Keratinocyte (primary cell): ENCODE results near the gene CMTM8. TPM values are rescaled to one million over a fixed set of nuclear protein-coding genes. Genes with fewer than 3 reads are reported as not detected.
"Not testable (repeated sequence)": the region's sequence is repeated elsewhere in the genome, so short reads cannot be mapped to it uniquely, and the experiment has no call there.

Experiments used
- DNase-seq: peaks from one replicate; pipeline ENCODE4 v3.0.0-alpha.2; 2011; ENCODE audit warnings: low read depth, missing footprints, low spot score
- FAIRE-seq: peaks from 2 replicates; lab custom pipeline; 2011; peaks lifted over from hg19 to GRCh38; lab: Jason Lieb, UNC
- H2AFZ ChIP-seq: 2 replicates; pipeline ENCODE4 v1.6.0; 2012; ENCODE audit warnings: low read length, control low read depth, inconsistent platforms; ENCODE audit not compliant: control insufficient read depth
- H3K27ac ChIP-seq: 2 replicates; pipeline ENCODE4 v1.5.1; 2011; ENCODE audit warnings: low read length; ENCODE audit not compliant: control insufficient read depth, insufficient read depth
- H3K27me3 ChIP-seq: 3 replicates; pipeline ENCODE4 v1.6.0; 2011; ENCODE audit warnings: low read length; ENCODE audit not compliant: control insufficient read depth, insufficient read depth; ENCODE audit errors: extremely low read depth
- H3K36me3 ChIP-seq, 2 experiments: 2 replicates in 1 of 2; 3 replicates in 1 of 2; pipeline ENCODE4 v1.5.1; 2011; ENCODE audit warnings: low read length in 2 of 2, mild to moderate bottlenecking in 1 of 2; ENCODE audit not compliant: control insufficient read depth in 2 of 2, insufficient read depth in 2 of 2; ENCODE audit errors: extremely low read depth in 1 of 2
- H3K4me1 ChIP-seq: 3 replicates; pipeline ENCODE4 v1.5.1; 2011; ENCODE audit warnings: low read length; ENCODE audit not compliant: control insufficient read depth, insufficient read depth; ENCODE audit errors: extremely low read depth
- H3K4me2 ChIP-seq: 3 replicates; pipeline ENCODE4 v1.6.0; 2011; ENCODE audit warnings: low read depth, low read length; ENCODE audit not compliant: control insufficient read depth, insufficient read depth; ENCODE audit errors: extremely low read depth
- H3K4me3 ChIP-seq, 3 experiments: fragments of 200-600 bp in 1 of 3; sonication (generic) in 1 of 3; 2 replicates in 2 of 3; 3 replicates in 1 of 3; pipeline ENCODE4 v1.5.1; 2011 to 2016; ENCODE audit warnings: low read length in 3 of 3, mild to moderate bottlenecking in 3 of 3, control low read depth in 2 of 3, inconsistent platforms in 1 of 3, low read depth in 1 of 3, mixed read lengths in 1 of 3, mixed run types in 1 of 3, moderate library complexity in 1 of 3; ENCODE audit not compliant: control insufficient read depth in 2 of 3, insufficient read depth in 2 of 3; ENCODE audit errors: extremely low read depth in 1 of 3
- H3K79me2 ChIP-seq: 2 replicates; pipeline ENCODE4 v1.6.0; 2012; ENCODE audit warnings: low read length; ENCODE audit not compliant: control insufficient read depth, insufficient read depth
- H3K9ac ChIP-seq: 3 replicates; pipeline ENCODE4 v1.6.0; 2011; ENCODE audit warnings: low read length; ENCODE audit not compliant: control insufficient read depth, insufficient read depth; ENCODE audit errors: extremely low read depth
- H3K9me1 ChIP-seq: 3 replicates; pipeline ENCODE4 v1.6.0; 2011; ENCODE audit warnings: low read length; ENCODE audit not compliant: control insufficient read depth, insufficient read depth; ENCODE audit errors: extremely low read depth
- H3K9me3 ChIP-seq: 2 replicates; pipeline ENCODE4 v1.5.1; 2012; ENCODE audit warnings: low read depth, low read length; ENCODE audit not compliant: control insufficient read depth
- H4K20me1 ChIP-seq: 3 replicates; pipeline ENCODE4 v1.6.0; 2011; ENCODE audit warnings: low read length; ENCODE audit not compliant: control insufficient read depth, insufficient read depth; ENCODE audit errors: extremely low read depth
- CTCF ChIP-seq, 3 experiments: IDR thresholded peaks in 1 of 3; conservative IDR thresholded peaks in 1 of 3; optimal IDR thresholded peaks in 1 of 3; 2 replicates in 2 of 3; 3 replicates in 1 of 3; pipeline versions ENCODE3 to v1.5.1; 2011; ENCODE audit warnings: low read length in 3 of 3, mild to moderate bottlenecking in 3 of 3, moderate library complexity in 2 of 3, control low read depth in 1 of 3, inconsistent platforms in 1 of 3; ENCODE audit not compliant: insufficient read depth in 2 of 3; ENCODE audit errors: extremely low read depth in 1 of 3
- EZH2 ChIP-seq: IDR thresholded peaks from one replicate; pipeline ENCODE4 v1.6.1; 2012; ENCODE audit warnings: inconsistent platforms, mild to moderate bottlenecking, low read length, moderate library complexity
- dilution Hi-C: fragments of 300-500 bp; cut with MboI; formaldehyde crosslinking; loops from one replicate; pipeline ENCODE4 v1.7.0; 2020; ENCODE audit warnings: low sequenced_read_pairs; ENCODE audit not compliant: extremely low pct_ligation_motif_present
- polyA minus RNA-seq, 3 experiments: library from RNA; depleted of rRNA, polyadenylated mRNA; stranded (reverse); fragments of >200 nt; gene quantifications; 1 replicate in 1 of 3; 2 replicates in 1 of 3; 3 replicates in 1 of 3; pipeline ENCODE4 v1.2.3, GENCODE V29; 2011
- polyA plus RNA-seq, 5 experiments: library from polyadenylated mRNA; depleted of rRNA in 3 of 5; stranded (reverse) in 3 of 5; stranded (forward) in 1 of 5; unstranded in 1 of 5; fragments of >200 nt; gene quantifications; 1 replicate in 1 of 5; 2 replicates in 3 of 5; 3 replicates in 1 of 5; pipeline versions ENCODE4 v1.2.1 to v1.2.3, GENCODE V29; 2011 to 2012; ENCODE audit warnings: missing spikeins in 2 of 5, low read depth in 1 of 5, low replicate concordance in 1 of 5

Gene CMTM8
- polyA plus RNA-seq (1.1 to 1.9 TPM (median 1.6 TPM) in 3 replicates), polyA minus RNA-seq (2.2 to 4.5 TPM (median 2.3 TPM) in 3 replicates)
- polyA plus RNA-seq (2011; ENCODE audit: low read depth) = 2.8 TPM
- polyA plus RNA-seq (2011; cell fraction: cytosol; rRNA removed) = 2.1 TPM in 2 replicates
- 2.5 and 3.7 TPM in 2 replicates for polyA plus RNA-seq (2011; cell fraction: nucleus; rRNA removed)
- 1.7 and 6.2 TPM in 2 replicates for polyA plus RNA-seq (2012; ENCODE audit: low replicate concordance)
- polyA minus RNA-seq (2011; cell fraction: cytosol; rRNA and poly(A)+ RNA removed) = 1.7 TPM
- 0.42 and 2.1 TPM in 2 replicates for polyA minus RNA-seq (2011; cell fraction: nucleus; rRNA and poly(A)+ RNA removed)

- no peak for DNase-seq
- TF ChIP-seq CTCF (optimal IDR thresholded peaks at IDR 0.05 in 1 of 3, IDR thresholded peaks at IDR 0.05 in 1 of 3, conservative IDR thresholded peaks at IDR 0.05 in 1 of 3; ENCODE audit: extremely low read depth in 1 of 3, insufficient read depth in 2 of 3, low read length in 3 of 3) = no peak
- no peak for TF ChIP-seq EZH2
- Histone ChIP-seq H3K9me3 (no peaks in the 10 kb centered on the region), H3K79me2 (no peaks in the 10 kb centered on the region), H3K4me3 (peak within 1 kb of the TSS; percentile 53 to 72 (median 68)), H3K27me3 (peaks cover 19% of the 10 kb centered on the region), H2AFZ (peak within 1 kb of the TSS; percentile 45), H4K20me1 (no peaks in the 10 kb centered on the region), H3K4me2 (peak within 1 kb of the TSS; percentile 89), H3K9me1 (no peaks in the 10 kb centered on the region), H3K4me1 (peaks cover 9% of the 10 kb centered on the region), H3K9ac (peak within 1 kb of the TSS; percentile 22), H3K36me3 (no peaks in the 10 kb centered on the region), H3K27ac (no peak within 1 kb of the TSS)
- FAIRE-seq = no peak
- dilution Hi-C loops = no loop called here
Observed at GRCh38 chr3:32238453-32239306, at the start of gene CMTM8. Gene CMTM8 (plus strand): TSS chr3:32238680. CDS start chr3:32238973, 293 bp downstream.

- Histone ChIP-seq H3K9me1 (no peaks in the 10 kb centered on the region), H3K4me1 (no peaks in the 10 kb centered on the region), H3K27ac (no peak overlapping the region), H3K9me3 (no peaks in the 10 kb centered on the region), H2AFZ (no peak overlapping the region), H3K27me3 (peaks cover 17% of the 10 kb centered on the region), H3K36me3 (no peaks in the 10 kb centered on the region), H3K4me3 (no peak overlapping the region), H4K20me1 (no peaks in the 10 kb centered on the region), H3K4me2 (no peak overlapping the region), H3K9ac (no peak overlapping the region), H3K79me2 (no peaks in the 10 kb centered on the region)
- no peak for DNase-seq
- TF ChIP-seq EZH2 = no peak
- dilution Hi-C loops = loop anchor here (25.0 kb wide), 1 partner anchor 148 kb away; no protein-coding TSS in a partner anchor
- FAIRE-seq = no peak
Observed at GRCh38 chr3:32189693-32190092, 48.8 kb upstream of the CMTM8 start.

- not testable (repeated sequence) for H3K79me2 ChIP-seq, H3K9ac ChIP-seq, H3K4me2 ChIP-seq, H4K20me1 ChIP-seq, DNase-seq, H3K27ac ChIP-seq, H3K9me1 ChIP-seq, FAIRE-seq, H2AFZ ChIP-seq, H3K4me1 ChIP-seq, H3K36me3 ChIP-seq, H3K4me3 ChIP-seq, H3K9me3 ChIP-seq
- peaks cover 17% of the 10 kb centered on the region for H3K27me3 ChIP-seq
- dilution Hi-C loops = loop anchor here (25.0 kb wide), 1 partner anchor 147 kb away; no protein-coding TSS in a partner anchor
Observed at GRCh38 chr3:32190556-32190955, 47.9 kb upstream of the CMTM8 start.
